K562 (cell line): ENCODE results near the gene ABCD4. TPM values are rescaled to one million over a fixed set of nuclear protein-coding genes. Genes with fewer than 3 reads are reported as not detected.

Experiments used
- ATAC-seq: fragments of 200-7000 bp; cut with Tn5 transposase; 3 replicates; pipeline ENCODE4 v1.9.1; 2020; ENCODE audit warnings: moderate library complexity
- BruUV-seq: library from RNA; stranded (reverse); fragments of 400-500 nt; replicated peaks from 2 replicates; lab custom pipeline; 2021; lab: Mats Ljungman, UMichigan
- CTCF ChIA-PET: fragments of 300-600 bp; formaldehyde crosslinking; extraction: SDS; loops from one replicate; lab custom pipeline; 2021; ENCODE audit warnings: low intra/inter-chr PET ratio; lab: Yijun Ruan, JAX
- POLR2A ChIA-PET: fragments of 300-600, 350-650 bp; sonication (Branson Sonifier 250); formaldehyde crosslinking; extraction: SDS; loops from one replicate; lab custom pipeline; 2021; ENCODE audit warnings: antibody characterized with exemption, inconsistent platforms; lab: Yijun Ruan, JAX
- DNase-seq, 4 experiments: peaks; one replicate each; pipeline versions ENCODE4 v3.0.0 to v3.0.0-alpha.2; 2011 to 2018; ENCODE audit warnings: low spot score in 3 of 4, mixed read lengths in 3 of 4; ENCODE audit errors: extremely low read depth in 1 of 4
- FAIRE-seq: peaks from 2 replicates; lab custom pipeline; 2011; peaks lifted over from hg19 to GRCh38; lab: Jason Lieb, UNC
- H2AFZ ChIP-seq: 2 replicates; pipeline ENCODE4 v1.6.0; 2011; ENCODE audit warnings: low read depth, low read length, control low read depth, inconsistent platforms
- H3K27ac ChIP-seq: fragments of 200-600 bp; 3 replicates; pipeline ENCODE4 v1.8.0; 2011; ENCODE audit warnings: low read depth, mild to moderate bottlenecking, control low read depth, inconsistent platforms, low read length, moderate library complexity, mixed read lengths; ENCODE audit errors: extremely low read depth
- H3K27me3 ChIP-seq, 2 experiments: fragments of 300-600 bp in 1 of 2; 2 replicates in 1 of 2; 3 replicates in 1 of 2; pipeline versions ENCODE4 v1.6.0 to v1.8.0; 2011; ENCODE audit warnings: inconsistent platforms in 2 of 2, low read length in 2 of 2, mild to moderate bottlenecking in 1 of 2, mixed read lengths in 1 of 2, moderate library complexity in 1 of 2; ENCODE audit not compliant: control insufficient read depth in 2 of 2, insufficient read depth in 2 of 2
- H3K36me3 ChIP-seq: fragments of 300-600 bp; 3 replicates; pipeline ENCODE4 v1.8.0; 2011; ENCODE audit warnings: mild to moderate bottlenecking, low read length, inconsistent platforms; ENCODE audit not compliant: control insufficient read depth, insufficient read depth
- H3K4me1 ChIP-seq, 2 experiments: fragments of 200-600 bp in 1 of 2; replicated peaks in 1 of 2; 2 replicates in 1 of 2; 3 replicates in 1 of 2; pipeline versions ENCODE4 v1.5.1 to v1.8.0; 2011; ENCODE audit warnings: inconsistent platforms in 2 of 2, low read length in 2 of 2, mild to moderate bottlenecking in 1 of 2, mixed read lengths in 1 of 2, moderate library complexity in 1 of 2; ENCODE audit not compliant: control insufficient read depth in 2 of 2, insufficient read depth in 2 of 2
- H3K4me2 ChIP-seq: 2 replicates; pipeline ENCODE4 v1.6.1; 2011; ENCODE audit warnings: low read length, control low read depth, inconsistent platforms, mixed read lengths; ENCODE audit not compliant: insufficient read depth
- H3K4me3 ChIP-seq: fragments of 200-600 bp; sonication (generic), shearing (Covaris generic); 2 replicates; pipeline ENCODE4 v1.5.1; 2016; ENCODE audit warnings: control low read depth, inconsistent platforms
- H3K79me2 ChIP-seq: fragments of 200-600 bp; 3 replicates; pipeline ENCODE4 v1.8.0; 2011; ENCODE audit warnings: low read length, inconsistent platforms; ENCODE audit not compliant: control insufficient read depth, insufficient read depth
- H3K9ac ChIP-seq, 2 experiments: 2 replicates each; pipeline versions ENCODE4 v1.6.0 to v1.6.1; 2011; ENCODE audit warnings: low read depth in 2 of 2, low read length in 2 of 2, control low read depth in 1 of 2, inconsistent platforms in 1 of 2, mild to moderate bottlenecking in 1 of 2, mixed read lengths in 1 of 2; ENCODE audit not compliant: insufficient read depth in 1 of 2
- H3K9me1 ChIP-seq: one replicate; pipeline ENCODE4 v1.6.0; 2011; ENCODE audit warnings: inconsistent platforms, mild to moderate bottlenecking, low read length, moderate library complexity; ENCODE audit not compliant: control insufficient read depth, insufficient read depth
- H3K9me3 ChIP-seq: replicated peaks from 2 replicates; pipeline ENCODE4 v1.5.1; 2011; ENCODE audit warnings: low read depth, low read length, inconsistent platforms; ENCODE audit not compliant: control insufficient read depth, insufficient read depth
- H4K20me1 ChIP-seq: replicated peaks from 2 replicates; pipeline ENCODE4 v1.6.1; 2011; ENCODE audit warnings: low read length, inconsistent platforms, mixed read lengths; ENCODE audit not compliant: control insufficient read depth, insufficient read depth
- BCOR ChIP-seq: fragments of 450-650 bp; IDR thresholded peaks from 2 replicates; pipeline ENCODE4 v1.6.1; 2016
- CCNT2 ChIP-seq: IDR thresholded peaks from 2 replicates; pipeline ENCODE4 v1.6.1; 2011; ENCODE audit warnings: borderline replicate concordance, low read depth, mild to moderate bottlenecking, moderate library complexity, mixed read lengths, low read length; ENCODE audit not compliant: insufficient read length; ENCODE audit errors: extremely low read depth
- CREB3L1 ChIP-seq: fragments of 450-650 bp; IDR thresholded peaks from 2 replicates; pipeline ENCODE4 v1.6.1; 2014; ENCODE audit warnings: low read depth, mild to moderate bottlenecking, moderate library complexity, borderline replicate concordance
- CXXC5 ChIP-seq: fragments of 250-450 bp; sonication (Bioruptor Pico); IDR thresholded peaks from 2 replicates; pipeline ENCODE4 v1.8.0; 2022; ENCODE audit warnings: inconsistent platforms, mild to moderate bottlenecking, moderate library complexity
- MBD2 ChIP-seq: sonication (generic); IDR thresholded peaks from 2 replicates; pipeline ENCODE4 v1.6.1; 2016; ENCODE audit warnings: low read depth, borderline replicate concordance
- MTA3 ChIP-seq: fragments of 450-650 bp; formaldehyde crosslinking; IDR thresholded peaks from 2 replicates; pipeline ENCODE4 v1.6.1; 2017; ENCODE audit warnings: mild to moderate bottlenecking, borderline replicate concordance
- PCBP1 ChIP-seq: fragments of 200-400 bp; formaldehyde crosslinking; IDR thresholded peaks from 2 replicates; pipeline ENCODE4 v1.6.1; 2018; ENCODE audit warnings: mild to moderate bottlenecking, low read depth, low read length; ENCODE audit not compliant: poor library complexity, severe bottlenecking
- PHB ChIP-seq: fragments of 250-450 bp; sonication (Bioruptor Pico); IDR thresholded peaks from 2 replicates; pipeline ENCODE4 v1.5.0; 2021
- SMAD1 ChIP-seq: fragments of 150-350 bp; IDR thresholded peaks from 2 replicates; pipeline ENCODE4 v1.6.1; 2014; ENCODE audit warnings: low read length, low read depth; ENCODE audit not compliant: partially characterized antibody
- SMC3 ChIP-seq: conservative IDR thresholded peaks from 2 replicates; pipeline ENCODE4 v1.6.1; 2011; ENCODE audit warnings: low read depth, low read length, improper control_type of control experiment; ENCODE audit not compliant: insufficient read depth
- SNAPC5 ChIP-seq: fragments of 250-450 bp; sonication (Bioruptor Pico); IDR thresholded peaks from 2 replicates; pipeline ENCODE4 v1.8.0; 2021; ENCODE audit warnings: moderate library complexity, mild to moderate bottlenecking, inconsistent platforms
- ZBTB7A ChIP-seq: IDR thresholded peaks from 2 replicates; pipeline ENCODE4 v1.6.1; 2011; ENCODE audit warnings: low read depth, mild to moderate bottlenecking, low read length, moderate library complexity, borderline replicate concordance; ENCODE audit not compliant: control insufficient read depth
- ZNF764 ChIP-seq: fragments of 250-450 bp; sonication (Bioruptor Pico); IDR thresholded peaks from 2 replicates; pipeline ENCODE4 v1.4.0; 2020; ENCODE audit warnings: low read depth, mild to moderate bottlenecking, moderate library complexity
- WGBS: fragments of 100-300 bp; shearing (Covaris generic); methylation state at CpG from one replicate; pipeline ENCODE4 v1.1.6; 2016; ENCODE audit warnings: low coverage, mixed read lengths; ENCODE audit not compliant: insufficient coverage; ENCODE audit errors: missing lambda C conversion rate; 5-methylcytosine and 5-hydroxymethylcytosine counted together
- in situ Hi-C: fragments of 300-500 bp; cut with MboI; formaldehyde crosslinking; loops from 4 replicates; pipeline ENCODE4 v1.15.0; 2018; ENCODE audit warnings: inconsistent platforms, mixed read lengths
- intact Hi-C: fragments of 100-400 bp; cut with micrococcal nuclease; formaldehyde crosslinking; loops from 2 replicates; pipeline ENCODE4 v1.14.2; 2022
- polyA plus RNA-seq, 8 experiments: library from polyadenylated mRNA; depleted of rRNA in 4 of 8; stranded (reverse) in 5 of 8; unstranded in 3 of 8; fragments of >200 nt; fragmentation: Nextera tagmentation in 2 of 8; fragmentation: Illumina TruSeq in 1 of 8; extraction: Ambion mirVana in 2 of 8; extraction: Trizol in 1 of 8; gene quantifications; 2 replicates each; pipeline versions ENCODE4 v1.2.1 to v1.2.3, GENCODE V29; 2011 to 2014; ENCODE audit warnings: inconsistent platforms in 1 of 8, missing spikeins in 1 of 8
- total RNA-seq, 7 experiments: library from RNA; depleted of rRNA in 6 of 7; stranded (reverse); fragments of >200 nt in 6 of 7; fragmentation: Illumina TruSeq in 2 of 7; extraction: Trizol in 2 of 7; gene quantifications; 2 replicates each; pipeline versions ENCODE4 v1.2.1 to v1.2.3, GENCODE V29; 2011 to 2021; ENCODE audit warnings: low replicate concordance in 1 of 7
- TF ChIP-seq, protein P1 (sequence below), 3 experiments: IDR thresholded peaks in 2 of 3; conservative IDR thresholded peaks in 1 of 3; 2 replicates each; pipeline ENCODE4 v1.5.1; 2011 to 2012; ENCODE audit warnings: low read length in 3 of 3, mild to moderate bottlenecking in 3 of 3, control low read depth in 2 of 3, improper control_type of control experiment in 1 of 3, inconsistent platforms in 1 of 3, low read depth in 1 of 3, mixed read lengths in 1 of 3, moderate library complexity in 1 of 3; ENCODE audit not compliant: insufficient read depth in 2 of 3
- TF ChIP-seq, protein P2 (sequence below): fragments of 200-800 bp; sonication (Bioruptor generic); IDR thresholded peaks from 2 replicates; pipeline ENCODE4 v1.6.1; 2017; ENCODE audit warnings: missing genetic modification characterization, missing compliant biosample characterization

The ABCD4 gene
- total and polyA plus RNA-seq, 9 of the 15 experiments (the other 6 are each of a cell fraction or from before 2014, with no cell fraction given): 3.5 to 17.2 (median 12.4) TPM

GRCh38 chr14:74257078-74257940 lies 45.4 kb downstream of the ABCD4 start:
- H3K27ac ChIP-seq: no peak overlapping the region
- no peaks in the 10 kb centered on the region for H3K79me2 ChIP-seq
- DNase-seq: peak; percentile 45 to 82 (median 78)
- FAIRE-seq: no peak
- H3K4me3 ChIP-seq: peak overlapping the region; percentile 38
- H2AFZ ChIP-seq: peak overlapping the region; percentile 76
- H3K36me3 ChIP-seq: no peaks in the 10 kb centered on the region
- H3K9ac ChIP-seq: peak overlapping the region in 1 of 2 experiments; percentile 76; a peak in 2 of 4 replicates
- POLR2A ChIA-PET: interaction anchor here (0.6 kb wide), 1 partner anchor 38 kb away, joined by 3 read pairs; no protein-coding TSS in a partner anchor
- H3K9me3 ChIP-seq: no peaks in the 10 kb centered on the region
- in situ Hi-C loops: no loop called here
- peak overlapping the region; percentile 62 for H3K4me2 ChIP-seq
- H3K9me1 ChIP-seq: no peaks in the 10 kb centered on the region
- peaks cover 9 to 35% of the 10 kb centered on the region in 2 experiments; a peak in 4 of 5 replicates for H3K27me3 ChIP-seq
- peak; percentile 94 for ATAC-seq
- H4K20me1 ChIP-seq: no peaks in the 10 kb centered on the region; the same call in 1 of the 2 replicates
- intact Hi-C loops: no loop called here
- H3K4me1 ChIP-seq: peaks cover 0 to 18% of the 10 kb centered on the region in 2 experiments; a peak in 2 of 5 replicates
- CTCF ChIA-PET: interaction anchor here (0.6 to 3.3 kb wide), 3 partner anchors 107 to 366 kb away, joined by 3 to 43 read pairs (median 3); no protein-coding TSS in a partner anchor
- 15% methylated on average over 24 of the region's 68 CpGs for WGBS
- no TSS peak for BruUV-seq
- TF ChIP-seq, protein P1, sequence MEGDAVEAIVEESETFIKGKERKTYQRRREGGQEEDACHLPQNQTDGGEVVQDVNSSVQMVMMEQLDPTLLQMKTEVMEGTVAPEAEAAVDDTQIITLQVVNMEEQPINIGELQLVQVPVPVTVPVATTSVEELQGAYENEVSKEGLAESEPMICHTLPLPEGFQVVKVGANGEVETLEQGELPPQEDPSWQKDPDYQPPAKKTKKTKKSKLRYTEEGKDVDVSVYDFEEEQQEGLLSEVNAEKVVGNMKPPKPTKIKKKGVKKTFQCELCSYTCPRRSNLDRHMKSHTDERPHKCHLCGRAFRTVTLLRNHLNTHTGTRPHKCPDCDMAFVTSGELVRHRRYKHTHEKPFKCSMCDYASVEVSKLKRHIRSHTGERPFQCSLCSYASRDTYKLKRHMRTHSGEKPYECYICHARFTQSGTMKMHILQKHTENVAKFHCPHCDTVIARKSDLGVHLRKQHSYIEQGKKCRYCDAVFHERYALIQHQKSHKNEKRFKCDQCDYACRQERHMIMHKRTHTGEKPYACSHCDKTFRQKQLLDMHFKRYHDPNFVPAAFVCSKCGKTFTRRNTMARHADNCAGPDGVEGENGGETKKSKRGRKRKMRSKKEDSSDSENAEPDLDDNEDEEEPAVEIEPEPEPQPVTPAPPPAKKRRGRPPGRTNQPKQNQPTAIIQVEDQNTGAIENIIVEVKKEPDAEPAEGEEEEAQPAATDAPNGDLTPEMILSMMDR (IDR thresholded peaks at IDR 0.05 in 2 of 3, conservative IDR thresholded peaks at IDR 0.05 in 1 of 3; ENCODE audit: insufficient read depth in 2 of 3, low read depth in 1 of 3, low read length in 3 of 3): peak; percentile 82 to 98 (median 91)
- no peak for TF ChIP-seq MBD2
- no peak for TF ChIP-seq SNAPC5 (CRISPR knock-in tag)
- no peak for TF ChIP-seq CREB3L1
- no peak for TF ChIP-seq SMAD1
- TF ChIP-seq ZNF764 (CRISPR knock-in tag): no peak
- no peak for TF ChIP-seq MTA3
- TF ChIP-seq SMC3: peak; percentile 35; the same call in 1 of the 2 replicates
- peak; percentile 71; the same call in 1 of the 2 replicates for TF ChIP-seq ZBTB7A
- peak; percentile 24 for TF ChIP-seq CCNT2
- TF ChIP-seq, protein P2, sequence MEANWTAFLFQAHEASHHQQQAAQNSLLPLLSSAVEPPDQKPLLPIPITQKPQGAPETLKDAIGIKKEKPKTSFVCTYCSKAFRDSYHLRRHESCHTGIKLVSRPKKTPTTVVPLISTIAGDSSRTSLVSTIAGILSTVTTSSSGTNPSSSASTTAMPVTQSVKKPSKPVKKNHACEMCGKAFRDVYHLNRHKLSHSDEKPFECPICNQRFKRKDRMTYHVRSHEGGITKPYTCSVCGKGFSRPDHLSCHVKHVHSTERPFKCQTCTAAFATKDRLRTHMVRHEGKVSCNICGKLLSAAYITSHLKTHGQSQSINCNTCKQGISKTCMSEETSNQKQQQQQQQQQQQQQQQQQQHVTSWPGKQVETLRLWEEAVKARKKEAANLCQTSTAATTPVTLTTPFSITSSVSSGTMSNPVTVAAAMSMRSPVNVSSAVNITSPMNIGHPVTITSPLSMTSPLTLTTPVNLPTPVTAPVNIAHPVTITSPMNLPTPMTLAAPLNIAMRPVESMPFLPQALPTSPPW: peak; percentile 44
- TF ChIP-seq CXXC5: peak; percentile 23; the same call in 1 of the 2 replicates
- TF ChIP-seq BCOR: no peak
- TF ChIP-seq PHB (CRISPR knock-in tag): no peak
- no peak for TF ChIP-seq PCBP1
